ENCODE measurements around the gene SRM. TPM values are rescaled to one million over a fixed set of nuclear protein-coding genes. Genes with fewer than 3 reads are reported as not detected.
A peak's percentile ranks its signal among the peaks of the same experiment; 100 is the strongest.

Gene SRM
- total and polyA plus RNA-seq, 2 of the 13 experiments (the other 11 are each of a cell fraction or from before 2014, with no cell fraction given) = 27.9 to 31.8 TPM

GRCh38 chr1:11059155-11059967 lies 457 bp downstream of the SRM start:
- peak overlapping the region; percentile 89 for H3K4me2 ChIP-seq (ENCODE audit: low read depth, low read length)
- FAIRE-seq (no peak), DNase-seq (ENCODE audit: low spot score) (no peak), ATAC-seq (peak; percentile 6)
- H3K9me3 ChIP-seq (ENCODE audit: low read length) = no peaks in the 10 kb centered on the region
- H3K9ac ChIP-seq (ENCODE audit: insufficient read depth, low read depth, low read length) = peak overlapping the region; percentile 91
- no TSS peak for BruUV-seq (replicated peaks)
- no peaks in the 10 kb centered on the region; a peak in 1 of 5 replicates for H3K27me3 ChIP-seq (ENCODE audit: control insufficient read depth in 1 of 2, insufficient read depth in 2 of 2, low read length in 2 of 2)
- POLR2A ChIA-PET = interaction anchor here (0.6 to 2.8 kb wide), 7 partner anchors 9 to 208 kb away, joined by 3 to 18 read pairs (median 3); partner anchors contain the start of genes EXOSC10, MASP2, MTOR and TARDBP
- in situ Hi-C loops (cut with HindIII; ENCODE audit: extremely low pct_ligation_motif_present, low pct_unique_long_range_greater_than_20kb) = no loop called here
- no peaks in the 10 kb centered on the region for H4K20me1 ChIP-seq (ENCODE audit: insufficient read depth, low read length)
- H3K36me3 ChIP-seq (replicated peaks in 1 of 2; ENCODE audit: control insufficient read depth in 1 of 2, insufficient read depth in 2 of 2, low read length in 2 of 2) = peaks cover 3 to 33% of the 10 kb centered on the region in 2 experiments; a peak in 4 of 5 replicates
- CTCF ChIA-PET (ENCODE audit: low intra/inter-chr PET ratio, low total read pairs) = interaction anchor here (1.5 kb wide), 1 partner anchor 22 kb away, joined by 5 read pairs; no protein-coding TSS in a partner anchor
- no peak overlapping the region for H2AFZ ChIP-seq (ENCODE audit: low read length)
- intact Hi-C loops (cut with micrococcal nuclease; ENCODE audit: unreplicated experiment) = no loop called here
- peak overlapping the region; percentile 85 to 97 (median 86) for H3K4me3 ChIP-seq (replicated peaks in 1 of 3; ENCODE audit: insufficient read depth in 1 of 3, low read depth in 2 of 3, low read length in 3 of 3)
- WGBS (ENCODE audit: low lambda C conversion rate) = no CpG with 5 or more reads among the region's 72 CpGs
- H3K4me1 ChIP-seq (ENCODE audit: insufficient read depth, low read length) = peaks cover 32% of the 10 kb centered on the region
- H3K79me2 ChIP-seq (ENCODE audit: insufficient read depth, low read length) = peaks cover 16% of the 10 kb centered on the region
- H3K27ac ChIP-seq (ENCODE audit: extremely low read length, insufficient read depth, low read length) = peak overlapping the region; percentile 73
- TF ChIP-seq GPN1 (CRISPR knock-in tag; IDR thresholded peaks at IDR 0.05; ENCODE audit: borderline replicate concordance) = no peak
- no peak for TF ChIP-seq ZNF644 (CRISPR knock-in tag; IDR thresholded peaks at IDR 0.05; ENCODE audit: low read depth)
- TF ChIP-seq MAFK (conservative IDR thresholded peaks at IDR 0.05 in 1 of 2, IDR thresholded peaks at IDR 0.05 in 1 of 2; ENCODE audit: low read length in 2 of 2) = no peak
- TF ChIP-seq MXD3 (CRISPR knock-in tag; IDR thresholded peaks at IDR 0.05) = peak; percentile 34; the same call in 1 of the 2 replicates
- no peak for TF ChIP-seq MTA3 (CRISPR knock-in tag; IDR thresholded peaks at IDR 0.05)
- 0 out of 2 replicates have a peak, but pooled peaks have one; percentile 27 for TF ChIP-seq ZNF263 (CRISPR knock-in tag; IDR thresholded peaks at IDR 0.05)
- TF ChIP-seq CENPBD1 (CRISPR knock-in tag; IDR thresholded peaks at IDR 0.05; ENCODE audit: borderline replicate concordance, low read depth) = no peak
- TF ChIP-seq ZBTB7A (CRISPR knock-in tag; IDR thresholded peaks at IDR 0.05) = peak; percentile 35; the same call in 1 of the 2 replicates
- no peak for TF ChIP-seq ZNF207 (IDR thresholded peaks at IDR 0.05; ENCODE audit: borderline replicate concordance)
- no peak for TF ChIP-seq GRHL1 (CRISPR knock-in tag; conservative IDR thresholded peaks at IDR 0.05)
- TF ChIP-seq RFXAP (CRISPR knock-in tag; IDR thresholded peaks at IDR 0.05; ENCODE audit: borderline replicate concordance) = no peak
- no peak for TF ChIP-seq FOXM1 (CRISPR knock-in tag; IDR thresholded peaks at IDR 0.05)
- TF ChIP-seq HHEX (CRISPR knock-in tag; IDR thresholded peaks at IDR 0.05) = no peak
- TF ChIP-seq ZNF24 (IDR thresholded peaks at IDR 0.05) = no peak
- TF ChIP-seq MIER2 (CRISPR knock-in tag; IDR thresholded peaks at IDR 0.05) = no peak
- peak; percentile 49 for TF ChIP-seq MNT (IDR thresholded peaks at IDR 0.05)
- no peak for TF ChIP-seq RORA (CRISPR knock-in tag; IDR thresholded peaks at IDR 0.05)
- no peak for TF ChIP-seq DRAP1 (CRISPR knock-in tag; IDR thresholded peaks at IDR 0.05)
- 0 out of 2 replicates have a peak, but pooled peaks have one; percentile 51 for TF ChIP-seq NCOA1 (CRISPR knock-in tag; IDR thresholded peaks at IDR 0.05)
- TF ChIP-seq IKZF1 (IDR thresholded peaks at IDR 0.05) = no peak
- peak; percentile 55; the same call in 1 of the 2 replicates for TF ChIP-seq KLF6 (CRISPR knock-in tag; IDR thresholded peaks at IDR 0.05)
